ENCODE results near the gene TCN2. TPM values are rescaled to one million over a fixed set of nuclear protein-coding genes. Genes with fewer than 3 reads are reported as not detected.

Gene TCN2
- total RNA-seq, 1 experiment from 2014 or later: 2.4 TPM

DNA sequence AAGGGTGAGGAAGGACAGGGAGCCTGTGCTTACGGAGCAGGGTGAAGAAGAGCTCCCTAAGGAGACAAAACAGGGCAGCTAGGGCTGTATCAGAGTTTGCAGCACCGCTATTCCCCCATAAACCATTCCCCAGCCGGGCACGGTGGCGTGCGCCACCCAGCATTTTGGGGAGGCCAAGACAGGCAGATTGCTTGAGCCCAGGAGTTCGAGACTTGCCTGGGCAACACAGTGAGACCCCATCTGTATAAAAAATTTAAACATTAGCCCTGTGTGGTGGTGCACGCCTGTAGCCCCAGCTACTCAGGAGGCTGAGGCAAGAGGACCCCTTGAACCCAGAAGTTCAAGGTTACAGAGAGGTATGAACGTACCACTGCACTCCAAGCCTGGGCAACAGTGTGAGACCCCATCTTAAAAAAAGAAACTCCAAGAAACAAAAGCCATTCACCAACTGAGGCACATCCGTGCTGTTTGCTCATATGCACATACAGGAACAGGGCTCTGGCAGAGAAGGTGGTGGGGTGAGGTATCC lies 37.2 kb upstream of the TCN2 start:
- Histone ChIP-seq H3K9me3 (ENCODE audit: control insufficient read depth, insufficient read depth, low read depth, low read length) (no peaks in the 10 kb centered on the region), H3K27me3 (ENCODE audit: control insufficient read depth, insufficient read depth, low read length) (no peaks in the 10 kb centered on the region), H3K36me3 (ENCODE audit: control insufficient read depth, insufficient read depth, low read length) (no peaks in the 10 kb centered on the region), H3K4me3 (ENCODE audit: low read depth in 2 of 2, low read length in 2 of 2) (no peak overlapping the region), H3K4me1 (ENCODE audit: control insufficient read depth, insufficient read depth, low read length) (peaks cover 8% of the 10 kb centered on the region), H3K27ac (ENCODE audit: low read length) (no peak overlapping the region)
- POLR2A ChIA-PET: no interaction called here
- intact Hi-C loops (cut with micrococcal nuclease; ENCODE audit: unreplicated experiment) (no loop called here), in situ Hi-C loops (cut with HindIII; ENCODE audit: low pct_unique_long_range_greater_than_20kb, low sequenced_read_pairs) (no loop called here)
- TF ChIP-seq, protein P1, sequence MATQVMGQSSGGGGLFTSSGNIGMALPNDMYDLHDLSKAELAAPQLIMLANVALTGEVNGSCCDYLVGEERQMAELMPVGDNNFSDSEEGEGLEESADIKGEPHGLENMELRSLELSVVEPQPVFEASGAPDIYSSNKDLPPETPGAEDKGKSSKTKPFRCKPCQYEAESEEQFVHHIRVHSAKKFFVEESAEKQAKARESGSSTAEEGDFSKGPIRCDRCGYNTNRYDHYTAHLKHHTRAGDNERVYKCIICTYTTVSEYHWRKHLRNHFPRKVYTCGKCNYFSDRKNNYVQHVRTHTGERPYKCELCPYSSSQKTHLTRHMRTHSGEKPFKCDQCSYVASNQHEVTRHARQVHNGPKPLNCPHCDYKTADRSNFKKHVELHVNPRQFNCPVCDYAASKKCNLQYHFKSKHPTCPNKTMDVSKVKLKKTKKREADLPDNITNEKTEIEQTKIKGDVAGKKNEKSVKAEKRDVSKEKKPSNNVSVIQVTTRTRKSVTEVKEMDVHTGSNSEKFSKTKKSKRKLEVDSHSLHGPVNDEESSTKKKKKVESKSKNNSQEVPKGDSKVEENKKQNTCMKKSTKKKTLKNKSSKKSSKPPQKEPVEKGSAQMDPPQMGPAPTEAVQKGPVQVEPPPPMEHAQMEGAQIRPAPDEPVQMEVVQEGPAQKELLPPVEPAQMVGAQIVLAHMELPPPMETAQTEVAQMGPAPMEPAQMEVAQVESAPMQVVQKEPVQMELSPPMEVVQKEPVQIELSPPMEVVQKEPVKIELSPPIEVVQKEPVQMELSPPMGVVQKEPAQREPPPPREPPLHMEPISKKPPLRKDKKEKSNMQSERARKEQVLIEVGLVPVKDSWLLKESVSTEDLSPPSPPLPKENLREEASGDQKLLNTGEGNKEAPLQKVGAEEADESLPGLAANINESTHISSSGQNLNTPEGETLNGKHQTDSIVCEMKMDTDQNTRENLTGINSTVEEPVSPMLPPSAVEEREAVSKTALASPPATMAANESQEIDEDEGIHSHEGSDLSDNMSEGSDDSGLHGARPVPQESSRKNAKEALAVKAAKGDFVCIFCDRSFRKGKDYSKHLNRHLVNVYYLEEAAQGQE (IDR thresholded peaks at IDR 0.05; ENCODE audit: insufficient read depth in 1 of 2, low read depth in 2 of 2, low read length in 1 of 2): no peak
- TF ChIP-seq TCF7L2 (IDR thresholded peaks at IDR 0.05; ENCODE audit: low read depth, low read length) (no peak), POLR2AphosphoS5 (IDR thresholded peaks at IDR 0.05; ENCODE audit: low read depth, low read length) (no peak), SIN3A (IDR thresholded peaks at IDR 0.05; ENCODE audit: borderline replicate concordance, insufficient read depth, low read depth, low read length) (no peak)
- TF ChIP-seq, protein P2, sequence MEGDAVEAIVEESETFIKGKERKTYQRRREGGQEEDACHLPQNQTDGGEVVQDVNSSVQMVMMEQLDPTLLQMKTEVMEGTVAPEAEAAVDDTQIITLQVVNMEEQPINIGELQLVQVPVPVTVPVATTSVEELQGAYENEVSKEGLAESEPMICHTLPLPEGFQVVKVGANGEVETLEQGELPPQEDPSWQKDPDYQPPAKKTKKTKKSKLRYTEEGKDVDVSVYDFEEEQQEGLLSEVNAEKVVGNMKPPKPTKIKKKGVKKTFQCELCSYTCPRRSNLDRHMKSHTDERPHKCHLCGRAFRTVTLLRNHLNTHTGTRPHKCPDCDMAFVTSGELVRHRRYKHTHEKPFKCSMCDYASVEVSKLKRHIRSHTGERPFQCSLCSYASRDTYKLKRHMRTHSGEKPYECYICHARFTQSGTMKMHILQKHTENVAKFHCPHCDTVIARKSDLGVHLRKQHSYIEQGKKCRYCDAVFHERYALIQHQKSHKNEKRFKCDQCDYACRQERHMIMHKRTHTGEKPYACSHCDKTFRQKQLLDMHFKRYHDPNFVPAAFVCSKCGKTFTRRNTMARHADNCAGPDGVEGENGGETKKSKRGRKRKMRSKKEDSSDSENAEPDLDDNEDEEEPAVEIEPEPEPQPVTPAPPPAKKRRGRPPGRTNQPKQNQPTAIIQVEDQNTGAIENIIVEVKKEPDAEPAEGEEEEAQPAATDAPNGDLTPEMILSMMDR (IDR thresholded peaks at IDR 0.05): no peak
- ATAC-seq: no peak
- no peak for DNase-seq (ENCODE audit: low read depth, low spot score)
- BruUV-seq (replicated peaks): no TSS peak
- CTCF ChIA-PET: no interaction called here

DNA sequence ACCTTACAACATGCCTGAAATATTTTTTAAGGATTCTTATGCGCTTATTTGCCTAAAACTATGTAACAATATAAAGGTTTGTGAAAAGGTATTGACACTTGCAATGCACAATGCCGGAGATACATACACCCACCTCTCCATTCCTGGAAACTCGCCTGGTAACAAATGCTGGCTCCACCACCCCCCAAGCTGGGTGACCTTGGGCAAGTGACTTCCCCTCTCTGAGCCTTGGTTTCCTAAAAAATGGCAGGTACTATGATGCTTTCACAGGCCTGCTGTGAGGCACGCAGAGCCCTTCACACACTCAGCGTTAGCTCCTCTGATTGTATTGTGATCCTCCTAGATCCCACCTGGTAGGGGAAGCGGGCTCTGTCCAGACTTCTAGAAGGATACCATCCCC lies 34.8 kb upstream of the TCN2 start:
- CTCF ChIA-PET: no interaction called here
- TF ChIP-seq TCF7L2 (IDR thresholded peaks at IDR 0.05; ENCODE audit: low read depth, low read length) (no peak), SIN3A (IDR thresholded peaks at IDR 0.05; ENCODE audit: borderline replicate concordance, insufficient read depth, low read depth, low read length) (no peak), POLR2AphosphoS5 (IDR thresholded peaks at IDR 0.05; ENCODE audit: low read depth, low read length) (no peak)
- TF ChIP-seq, protein P1 (IDR thresholded peaks at IDR 0.05; ENCODE audit: insufficient read depth in 1 of 2, low read depth in 2 of 2, low read length in 1 of 2): no peak
- TF ChIP-seq, protein P2 (IDR thresholded peaks at IDR 0.05): no peak
- in situ Hi-C loops (cut with HindIII; ENCODE audit: low pct_unique_long_range_greater_than_20kb, low sequenced_read_pairs) (no loop called here), intact Hi-C loops (cut with micrococcal nuclease; ENCODE audit: unreplicated experiment) (no loop called here)
- POLR2A ChIA-PET: no interaction called here
- DNase-seq (ENCODE audit: low read depth, low spot score): no peak
- Histone ChIP-seq H3K9me3 (ENCODE audit: control insufficient read depth, insufficient read depth, low read depth, low read length) (no peaks in the 10 kb centered on the region), H3K4me3 (ENCODE audit: low read depth in 2 of 2, low read length in 2 of 2) (no peak overlapping the region), H3K27ac (ENCODE audit: low read length) (no peak overlapping the region), H3K36me3 (ENCODE audit: control insufficient read depth, insufficient read depth, low read length) (0 out of 2 replicates have a peak, but pooled peaks cover 2% of the 10 kb centered on the region), H3K27me3 (ENCODE audit: control insufficient read depth, insufficient read depth, low read length) (no peaks in the 10 kb centered on the region), H3K4me1 (ENCODE audit: control insufficient read depth, insufficient read depth, low read length) (peaks cover 11% of the 10 kb centered on the region)
- BruUV-seq (replicated peaks): no TSS peak
- no peak for ATAC-seq
